Measurements from ENCODE around the gene TRIM45.
"Not testable (repeated sequence)": the region's sequence is repeated elsewhere in the genome, so short reads cannot be mapped to it uniquely, and the experiment has no call there.

The TRIM45 gene

GRCh38 chr1:117128323-117129079, 7.0 kb upstream of the TRIM45 start:
- peak; percentile 76 for DNase-seq

- no peak for DNase-seq
Observed at GRCh38 chr1:117127795-117128194, 6.2 kb upstream of the TRIM45 start.

GRCh38 chr1:117124661-117125060, 3.1 kb upstream of the TRIM45 start:
- no peak for DNase-seq

- no peak for DNase-seq
Observed at GRCh38 chr1:117123274-117123673, 1.7 kb upstream of the TRIM45 start.

- DNase-seq: no peak
Observed at GRCh38 chr1:117122330-117123025, 929 bp upstream of the TRIM45 start.

- DNase-seq: no peak
Observed at GRCh38 chr1:117120774-117121588, 568 bp downstream of the TRIM45 start.

GRCh38 chr1:117119144-117119543, 2.4 kb downstream of the TRIM45 start:
- DNase-seq: not testable (repeated sequence)

- no peak for DNase-seq
Observed at GRCh38 chr1:117118137-117118536, 3.4 kb downstream of the TRIM45 start.

- no peak for DNase-seq
Observed at GRCh38 chr1:117117697-117118096, 3.9 kb downstream of the TRIM45 start.

GRCh38 chr1:117116784-117117130, 4.8 kb downstream of the TRIM45 start:
- no peak for DNase-seq

- DNase-seq: no peak
Observed at GRCh38 chr1:117116090-117116783, 5.3 kb downstream of the TRIM45 start.

GRCh38 chr1:117114877-117115276, 6.7 kb downstream of the TRIM45 start:
- no peak for DNase-seq

- no peak for DNase-seq
Observed at GRCh38 chr1:117113199-117113598, 8.3 kb downstream of the TRIM45 start.

- no peak for DNase-seq
Observed at GRCh38 chr1:117112047-117112717, 9.4 kb downstream of the TRIM45 start.

- DNase-seq: no peak
Observed at GRCh38 chr1:117110774-117111173, 10.8 kb downstream of the TRIM45 start.

- DNase-seq: no peak
Observed at GRCh38 chr1:117107364-117107763, 14.2 kb downstream of the TRIM45 start.

- no peak for DNase-seq
Observed at GRCh38 chr1:117106478-117106877, 15.1 kb downstream of the TRIM45 start.

- no peak for DNase-seq
Observed at GRCh38 chr1:117105722-117106121, 15.8 kb downstream of the TRIM45 start.

- no peak for DNase-seq
Observed at GRCh38 chr1:117104986-117105385, 16.6 kb downstream of the TRIM45 start.

GRCh38 chr1:117101858-117102257, 19.7 kb downstream of the TRIM45 start:
- DNase-seq: not testable (repeated sequence)

- no peak for DNase-seq
Observed at GRCh38 chr1:117101334-117101733, 20.2 kb downstream of the TRIM45 start.

GRCh38 chr1:117098287-117098890, 23.2 kb downstream of the TRIM45 start:
- DNase-seq: no peak

Measured in NCI-H446 treated with DMSO at 0.1 percent for 48 hours (cell line).